Stimulated activated naive CD8-positive, alpha-beta T cell treated with anti-CD3 and anti-CD28 coated beads, Interleukin-15, amount 100 ng/mL, for 72 hours (primary cell): ENCODE results near the gene LCE3E.
A peak's percentile ranks its signal among the peaks of the same experiment; 100 is the strongest.
"Not testable (repeated sequence)": the region's sequence is repeated elsewhere in the genome, so short reads cannot be mapped to it uniquely, and the experiment has no call there.

Experiments
- ATAC-seq: fragments of 150-1000 bp; cut with Tn5 transposase; 2 replicates; pipeline ENCODE4 v1.10.0; 2021; ENCODE audit warnings: mild to moderate bottlenecking, moderate library complexity
- DNase-seq, 2 donors: peaks; one replicate each; pipeline ENCODE4 v3.0.0; 2021 to 2022
- H3K27ac Mint-ChIP-seq, 2 donors: one replicate each; pipeline ENCODE4 v1.8.0; 2022; ENCODE audit warnings: mild to moderate bottlenecking in 2 of 2, mixed read lengths in 2 of 2, moderate library complexity in 2 of 2
- H3K27me3 Mint-ChIP-seq: one replicate; pipeline ENCODE4 v1.8.0; 2022; ENCODE audit warnings: mixed read lengths
- H3K4me1 Mint-ChIP-seq: one replicate; pipeline ENCODE4 v1.8.0; 2022; ENCODE audit warnings: mild to moderate bottlenecking, mixed read lengths
- H3K4me3 Mint-ChIP-seq, 2 donors: one replicate each; pipeline ENCODE4 v1.8.0; 2022; ENCODE audit warnings: mild to moderate bottlenecking in 2 of 2, mixed read lengths in 2 of 2, moderate library complexity in 1 of 2
- H3K9me3 Mint-ChIP-seq, 2 donors: one replicate each; pipeline ENCODE4 v1.8.0; 2022; ENCODE audit warnings: mixed read lengths in 2 of 2

Gene LCE3E

DNA sequence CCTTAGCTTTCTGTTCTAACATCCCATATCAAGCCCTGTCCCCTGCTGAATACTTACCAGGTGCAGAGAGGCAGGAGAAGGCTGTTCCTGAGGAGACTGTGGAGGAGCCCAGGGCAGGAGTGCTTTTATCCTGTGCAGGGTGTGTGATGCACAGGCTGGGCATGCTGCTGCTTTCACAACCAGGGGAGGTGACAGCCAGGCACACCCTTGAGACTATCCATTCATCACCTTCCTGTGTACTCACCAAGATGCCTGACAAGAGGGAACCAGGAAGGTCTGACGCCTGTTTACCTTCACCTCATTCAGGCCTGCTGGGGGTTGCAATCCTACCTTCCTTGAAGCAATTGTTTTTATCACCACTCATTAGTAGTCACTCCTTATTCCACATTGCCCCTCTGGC, at the start of gene LCE3E:
Gene LCE3E (minus strand): TSS at position 100 of the 400 bp plus-strand sequence. CDS start 572 bp downstream, outside the sequence.
- H3K9me3 Mint-ChIP-seq, result peaks cover 7 to 11% of the 10 kb centered on the region in 2 donors
- peaks cover 7% of the 10 kb centered on the region for H3K27me3 Mint-ChIP-seq
- no peak for ATAC-seq
- DNase-seq, result no peak
- H3K4me3 Mint-ChIP-seq, result no peak within 1 kb of the TSS
- no peaks in the 10 kb centered on the region for H3K4me1 Mint-ChIP-seq
- H3K27ac Mint-ChIP-seq, result peak within 1 kb of the TSS in 1 of 2 donors; percentile 38

DNA sequence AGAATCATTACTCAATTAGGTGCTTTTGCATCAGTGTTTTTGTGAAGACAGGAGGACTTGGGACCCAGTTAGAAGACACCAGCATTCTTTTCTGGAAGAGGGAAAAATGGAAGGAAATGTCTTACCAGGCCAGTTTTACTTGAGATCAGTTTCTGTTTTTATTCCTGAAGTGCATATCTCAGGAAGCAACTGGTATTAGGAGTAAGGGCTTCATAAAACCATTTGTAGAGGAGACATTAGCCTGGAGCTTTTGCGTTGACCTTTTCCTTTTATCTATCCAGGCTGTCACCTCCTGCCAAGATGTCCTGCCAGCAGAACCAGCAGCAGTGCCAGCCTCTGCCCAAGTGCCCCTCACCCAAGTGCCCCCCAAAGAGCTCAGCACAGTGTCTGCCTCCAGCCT, 46.9 kb upstream of the LCE3E start, which contains the start of gene LCE3B:
Gene LCE3B (plus strand): TSS at position 301 of the 400 bp plus-strand sequence. CDS start 0 bp downstream, at position 301.
- Mint-ChIP-seq H3K27ac (no peak within 1 kb of the TSS), H3K27me3 (no peaks in the 10 kb centered on the region), H3K9me3 (peaks cover 0 to 13% of the 10 kb centered on the region in 2 donors), H3K4me3 (no peak within 1 kb of the TSS), H3K4me1 (no peaks in the 10 kb centered on the region)
- no peak for DNase-seq
- ATAC-seq, result no peak

DNA sequence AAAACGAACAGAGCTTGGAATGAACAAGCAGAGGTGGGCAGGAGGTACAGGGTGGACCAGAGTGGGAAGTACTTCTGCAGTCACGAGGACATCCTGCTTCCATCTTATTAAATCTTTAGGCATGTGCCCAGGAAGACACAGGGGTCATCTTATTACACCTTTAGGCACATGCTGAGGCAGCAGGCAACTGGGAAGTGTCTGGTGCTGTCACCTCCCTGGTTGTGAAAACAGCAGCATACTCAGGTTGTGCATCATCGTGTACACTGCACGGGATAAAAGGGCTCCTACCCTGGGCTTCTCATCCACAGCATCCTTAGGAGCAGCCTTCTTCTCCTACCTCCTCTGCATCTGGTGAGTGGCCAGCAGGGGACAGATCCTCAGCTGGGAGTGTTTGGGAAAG, 33.4 kb upstream of the LCE3E start, which contains the start of gene LCE3C:
Gene LCE3C (plus strand): TSS at position 301 of the 400 bp plus-strand sequence. CDS start 498 bp downstream, outside the sequence.
- H3K4me1 Mint-ChIP-seq, result no peaks in the 10 kb centered on the region
- no peak within 1 kb of the TSS for H3K4me3 Mint-ChIP-seq
- no peak within 1 kb of the TSS for H3K27ac Mint-ChIP-seq
- DNase-seq (no peak), ATAC-seq (no peak)
- no peaks in the 10 kb centered on the region for H3K9me3 Mint-ChIP-seq
- no peaks in the 10 kb centered on the region for H3K27me3 Mint-ChIP-seq

- Mint-ChIP-seq H3K27ac (no peak overlapping the region), H3K4me1 (no peaks in the 10 kb centered on the region), H3K9me3 (no peaks in the 10 kb centered on the region), H3K27me3 (no peaks in the 10 kb centered on the region), H3K4me3 (no peak overlapping the region)
- ATAC-seq (no peak), DNase-seq (no peak)
These were observed 30.4 kb upstream of the LCE3E start for GRCh38 chr1:152596986-152597385.

DNA sequence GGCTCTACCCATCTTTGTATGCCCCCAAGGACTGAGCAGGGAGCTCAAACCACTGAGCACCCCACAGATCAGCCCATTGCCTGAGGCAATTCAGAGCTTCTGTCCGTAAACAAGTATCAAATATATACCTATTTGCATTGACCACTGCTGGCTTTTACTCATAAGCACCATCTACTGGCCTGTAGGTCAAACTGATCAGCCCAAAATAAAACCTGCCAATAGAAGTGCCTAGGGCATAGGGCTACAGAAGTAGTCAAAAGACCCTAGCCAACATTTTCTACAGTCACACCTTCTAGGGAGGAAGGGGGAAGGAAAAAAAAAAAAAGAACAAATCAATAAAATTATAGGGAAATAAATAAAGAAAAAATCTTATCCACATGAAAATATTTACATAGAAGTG, 19.0 kb upstream of the LCE3E start:
- no peaks in the 10 kb centered on the region for H3K9me3 Mint-ChIP-seq
- no peaks in the 10 kb centered on the region for H3K4me1 Mint-ChIP-seq
- ATAC-seq, result no peak
- no peak overlapping the region for H3K4me3 Mint-ChIP-seq
- no peak overlapping the region for H3K27ac Mint-ChIP-seq
- H3K27me3 Mint-ChIP-seq, result peaks cover under 1% of the 10 kb centered on the region
- DNase-seq, result no peak

DNA sequence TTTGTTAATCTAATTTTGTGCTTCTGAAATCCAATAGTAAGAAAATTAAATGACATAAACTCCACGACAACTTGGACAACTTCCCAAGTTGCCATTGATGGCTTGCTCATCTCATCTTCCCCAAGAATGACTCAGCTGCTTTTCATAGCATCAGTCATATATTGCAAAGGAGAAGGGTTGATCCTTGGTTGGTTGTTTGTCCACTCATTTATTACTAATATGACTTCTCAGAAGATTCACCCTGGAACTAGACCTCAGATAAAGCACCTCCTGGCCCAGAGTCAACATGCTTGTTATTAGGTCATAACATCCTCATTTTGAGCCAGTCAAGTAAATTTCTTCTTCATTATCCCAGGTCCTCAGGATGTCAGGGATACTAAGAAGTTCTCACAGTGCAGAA, 16.1 kb upstream of the LCE3E start:
- no peak for ATAC-seq
- peaks cover 17% of the 10 kb centered on the region for H3K27me3 Mint-ChIP-seq
- H3K27ac Mint-ChIP-seq, result no peak overlapping the region
- no peak overlapping the region for H3K4me3 Mint-ChIP-seq
- H3K4me1 Mint-ChIP-seq, result no peaks in the 10 kb centered on the region
- no peak for DNase-seq
- H3K9me3 Mint-ChIP-seq, result no peaks in the 10 kb centered on the region

- no peaks in the 10 kb centered on the region for H3K9me3 Mint-ChIP-seq
These were observed 13.9 kb upstream of the LCE3E start, which contains the start of gene LCE3D for GRCh38 chr1:152580433-152580832. LCE3D (minus strand) TSS chr1:152580516; CDS start chr1:152579936, 580 bp downstream.

GRCh38 chr1:152579526-152579925, 12.9 kb upstream of the LCE3E start:
- H3K4me3 Mint-ChIP-seq, H3K4me1 Mint-ChIP-seq, H3K9me3 Mint-ChIP-seq, H3K27ac Mint-ChIP-seq, DNase-seq, ATAC-seq: not testable (repeated sequence)
- H3K27me3 Mint-ChIP-seq, result peaks cover 24% of the 10 kb centered on the region

More at GRCh38 chr1:152580433-152580832, 13.9 kb upstream of the LCE3E start, which contains the start of gene LCE3D:
- no peak within 1 kb of the TSS for H3K4me3 Mint-ChIP-seq
- no peaks in the 10 kb centered on the region for H3K4me1 Mint-ChIP-seq
- H3K27me3 Mint-ChIP-seq, result peaks cover 17% of the 10 kb centered on the region
- H3K27ac Mint-ChIP-seq, result peak within 1 kb of the TSS in 1 of 2 donors; percentile 48
- DNase-seq (no peak), ATAC-seq (no peak)

GRCh38 chr1:152577168-152577567, 10.6 kb upstream of the LCE3E start:
- Mint-ChIP-seq H3K9me3 (no peaks in the 10 kb centered on the region), H3K4me1 (no peaks in the 10 kb centered on the region), H3K27ac (no peak overlapping the region), H3K27me3 (peaks cover 32% of the 10 kb centered on the region), H3K4me3 (no peak overlapping the region)
- peak; percentile 50 for ATAC-seq
- DNase-seq, result no peak

GRCh38 chr1:152565535-152566215, 905 bp downstream of the LCE3E start:
- Mint-ChIP-seq H3K4me1 (no peaks in the 10 kb centered on the region), H3K4me3 (no peak overlapping the region), H3K27ac (no peak overlapping the region), H3K27me3 (no peaks in the 10 kb centered on the region), H3K9me3 (peaks cover 7 to 11% of the 10 kb centered on the region in 2 donors)
- ATAC-seq, result no peak
- DNase-seq, result no peak

DNA sequence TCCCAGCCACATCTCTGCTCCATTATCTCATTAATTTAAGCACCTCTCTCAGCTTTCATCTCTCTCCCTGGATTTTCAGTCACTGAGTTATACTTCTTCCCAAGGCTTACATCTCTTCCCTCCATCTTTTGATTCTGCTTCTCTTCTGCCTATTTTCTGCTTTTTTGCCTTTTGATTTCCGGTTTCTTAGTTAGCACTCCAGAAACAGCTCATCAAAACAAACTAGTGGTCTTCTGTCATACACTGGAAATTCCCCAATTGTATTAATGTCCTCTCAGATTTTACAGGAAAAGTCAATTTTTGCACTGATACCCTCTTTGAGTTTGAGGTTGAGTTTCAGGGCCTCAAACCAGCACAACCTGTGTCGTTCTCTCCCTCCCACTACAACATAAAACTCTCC, 1.5 kb downstream of the LCE3E start:
- Mint-ChIP-seq H3K9me3 (peaks cover 7 to 11% of the 10 kb centered on the region in 2 donors), H3K27ac (peak overlapping the region in 1 of 2 donors; percentile 63), H3K4me1 (no peaks in the 10 kb centered on the region), H3K4me3 (no peak overlapping the region), H3K27me3 (no peaks in the 10 kb centered on the region)
- ATAC-seq (no peak), DNase-seq (no peak)

DNA sequence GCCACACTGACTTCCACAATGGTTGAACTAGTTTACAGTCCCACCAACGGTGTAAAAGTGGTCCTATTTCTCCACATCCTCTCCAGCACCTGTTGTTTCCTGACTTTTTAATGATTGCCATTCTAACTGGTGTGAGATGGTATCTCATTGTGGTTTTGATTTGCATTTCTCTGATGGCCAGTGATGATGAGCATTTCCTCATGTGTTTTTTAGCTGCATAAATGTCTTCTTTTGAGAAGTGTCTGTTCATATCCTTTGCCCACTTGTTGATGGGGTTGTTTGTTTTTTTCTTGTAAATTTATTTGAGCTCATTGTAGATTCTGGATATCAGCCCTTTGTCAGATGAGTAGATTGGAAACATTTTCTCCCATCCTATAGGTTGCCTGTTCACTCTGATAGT, 18.2 kb downstream of the LCE3E start:
- H3K27ac Mint-ChIP-seq, H3K9me3 Mint-ChIP-seq, H3K4me1 Mint-ChIP-seq, DNase-seq, ATAC-seq, H3K4me3 Mint-ChIP-seq: not testable (repeated sequence)
- peaks cover 12% of the 10 kb centered on the region for H3K27me3 Mint-ChIP-seq

- H3K9me3 Mint-ChIP-seq, result peaks cover 0 to 6% of the 10 kb centered on the region in 2 donors
- no peak overlapping the region for H3K4me3 Mint-ChIP-seq
- no peak for DNase-seq
- no peaks in the 10 kb centered on the region for H3K4me1 Mint-ChIP-seq
- no peak overlapping the region for H3K27ac Mint-ChIP-seq
- ATAC-seq, result no peak
- peaks cover 15% of the 10 kb centered on the region for H3K27me3 Mint-ChIP-seq
These were observed 19.9 kb downstream of the LCE3E start for GRCh38 chr1:152546704-152547103.

- Mint-ChIP-seq H3K9me3 (peaks cover 0 to 6% of the 10 kb centered on the region in 2 donors), H3K27ac (no peak overlapping the region), H3K4me1 (no peaks in the 10 kb centered on the region), H3K4me3 (no peak overlapping the region), H3K27me3 (peaks cover 27% of the 10 kb centered on the region)
- no peak for DNase-seq
- no peak for ATAC-seq
These were observed 22.8 kb downstream of the LCE3E start for GRCh38 chr1:152543820-152544219.

GRCh38 chr1:152539901-152540300, 26.7 kb downstream of the LCE3E start:
- H3K27ac Mint-ChIP-seq, result no peak overlapping the region
- peaks cover 34% of the 10 kb centered on the region for H3K27me3 Mint-ChIP-seq
- ATAC-seq (no peak), DNase-seq (no peak)
- no peak overlapping the region for H3K4me3 Mint-ChIP-seq
- no peaks in the 10 kb centered on the region for H3K9me3 Mint-ChIP-seq
- H3K4me1 Mint-ChIP-seq, result no peaks in the 10 kb centered on the region

DNA sequence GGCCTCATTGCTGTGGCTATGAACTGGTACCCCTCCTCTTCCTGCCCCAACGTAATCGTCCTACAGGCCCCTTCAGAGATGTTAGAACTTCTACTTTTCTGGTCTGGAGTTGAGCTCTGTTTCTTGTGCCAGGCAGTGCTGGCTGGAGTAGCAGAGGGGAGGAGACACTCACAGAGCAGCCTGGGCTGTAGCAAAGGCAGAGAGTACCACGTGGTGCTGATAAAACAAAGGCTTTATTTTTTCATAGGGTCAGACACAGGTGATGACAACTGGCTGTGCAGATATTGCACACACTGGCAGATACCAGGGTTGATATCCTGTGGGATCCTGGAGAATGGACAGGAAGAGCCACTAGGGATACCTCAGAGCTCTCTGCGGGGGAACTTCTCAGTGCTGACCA, 29.1 kb downstream of the LCE3E start:
- H3K4me1 Mint-ChIP-seq, result no peaks in the 10 kb centered on the region
- H3K4me3 Mint-ChIP-seq, result no peak overlapping the region
- no peak for ATAC-seq
- no peak overlapping the region for H3K27ac Mint-ChIP-seq
- DNase-seq, result no peak
- H3K9me3 Mint-ChIP-seq, result no peaks in the 10 kb centered on the region
- peaks cover 51% of the 10 kb centered on the region for H3K27me3 Mint-ChIP-seq
